AG04450 (cell line): ENCODE results near the gene ATG16L1. TPM values are rescaled to one million over a fixed set of nuclear protein-coding genes. Genes with fewer than 3 reads are reported as not detected.

Experiments used
- CTCF ChIA-PET: fragments of 300-600, 350-600 bp; formaldehyde crosslinking; extraction: SDS; loops from one replicate; lab custom pipeline; 2022; ENCODE audit warnings: antibody characterized with exemption, inconsistent platforms; lab: Charles Lee
- POLR2A ChIA-PET: fragments of 350-600 bp; formaldehyde crosslinking; extraction: SDS; loops from one replicate; lab custom pipeline; 2021; ENCODE audit warnings: antibody characterized with exemption, inconsistent platforms; lab: Yijun Ruan, JAX
- DNase-seq: peaks from one replicate; pipeline ENCODE4 v3.0.0-alpha.2; 2011; ENCODE audit warnings: low read depth, low spot score
- H3K27ac ChIP-seq: one replicate; pipeline ENCODE4 v1.5.1; 2012; ENCODE audit warnings: low read depth, low read length, control low read depth
- H3K27me3 ChIP-seq: one replicate; pipeline ENCODE4 v1.6.0; 2012; ENCODE audit warnings: low read length; ENCODE audit not compliant: control insufficient read depth, insufficient read depth
- H3K4me3 ChIP-seq: 2 replicates; pipeline ENCODE4 v1.5.1; 2011; ENCODE audit warnings: mild to moderate bottlenecking, low read depth, low read length, control low read depth
- H3K9me3 ChIP-seq: 2 replicates; pipeline ENCODE4 v1.5.1; 2012; ENCODE audit warnings: low read length; ENCODE audit not compliant: control insufficient read depth, insufficient read depth
- polyA plus RNA-seq: library from polyadenylated mRNA; depleted of rRNA; stranded (reverse); fragments of >200 nt; gene quantifications from 2 replicates; pipeline ENCODE4 v1.2.3, GENCODE V29; 2011
- TF ChIP-seq, protein P1 (sequence below): IDR thresholded peaks from 2 replicates; pipeline ENCODE4 v1.5.1; 2011; ENCODE audit warnings: low read depth, low read length, control low read depth, inconsistent platforms

Gene ATG16L1
- polyA plus RNA-seq, 1 experiment, result 32.8 TPM

DNA sequence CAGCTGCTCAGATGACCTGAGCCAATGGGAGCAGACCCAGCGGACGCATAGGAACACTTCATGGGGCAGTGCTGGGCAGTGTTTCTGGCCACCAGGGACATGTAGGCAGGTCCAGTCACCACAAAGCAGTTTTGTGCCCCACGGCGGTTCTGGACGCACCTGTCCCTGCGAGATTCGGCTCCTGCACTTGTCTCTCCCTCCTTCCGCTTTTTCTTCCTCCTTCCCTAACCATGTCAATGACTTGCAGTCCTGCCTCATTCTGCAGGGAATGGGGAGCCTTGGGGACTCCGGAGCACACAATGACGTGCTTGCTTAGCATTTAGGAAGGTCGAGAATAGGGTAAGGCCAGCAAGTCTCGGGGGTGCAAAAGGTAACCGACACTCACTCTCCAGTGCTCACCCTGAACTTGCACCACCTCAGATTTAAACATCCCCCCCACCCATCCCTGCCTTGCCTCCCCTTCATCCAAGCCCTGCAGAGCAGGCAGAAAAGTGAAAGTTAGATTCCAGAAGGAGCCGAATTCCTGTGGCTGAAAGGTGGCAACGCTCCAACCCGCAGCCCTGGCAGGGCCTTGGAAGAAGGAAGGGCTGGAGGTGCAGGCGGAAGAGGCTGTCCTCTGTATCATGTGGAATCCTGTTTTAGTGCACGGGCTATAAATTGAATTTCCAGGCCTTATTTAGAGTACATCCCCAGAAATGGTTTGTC lies 40.5 kb upstream of the ATG16L1 start:
- POLR2A ChIA-PET, result no interaction called here
- Histone ChIP-seq H3K27me3 (peaks cover 42% of the 10 kb centered on the region), H3K4me3 (peak overlapping the region; percentile 31), H3K27ac (no peak overlapping the region), H3K9me3 (no peaks in the 10 kb centered on the region; the same call in 1 of the 2 replicates)
- TF ChIP-seq, protein P1, sequence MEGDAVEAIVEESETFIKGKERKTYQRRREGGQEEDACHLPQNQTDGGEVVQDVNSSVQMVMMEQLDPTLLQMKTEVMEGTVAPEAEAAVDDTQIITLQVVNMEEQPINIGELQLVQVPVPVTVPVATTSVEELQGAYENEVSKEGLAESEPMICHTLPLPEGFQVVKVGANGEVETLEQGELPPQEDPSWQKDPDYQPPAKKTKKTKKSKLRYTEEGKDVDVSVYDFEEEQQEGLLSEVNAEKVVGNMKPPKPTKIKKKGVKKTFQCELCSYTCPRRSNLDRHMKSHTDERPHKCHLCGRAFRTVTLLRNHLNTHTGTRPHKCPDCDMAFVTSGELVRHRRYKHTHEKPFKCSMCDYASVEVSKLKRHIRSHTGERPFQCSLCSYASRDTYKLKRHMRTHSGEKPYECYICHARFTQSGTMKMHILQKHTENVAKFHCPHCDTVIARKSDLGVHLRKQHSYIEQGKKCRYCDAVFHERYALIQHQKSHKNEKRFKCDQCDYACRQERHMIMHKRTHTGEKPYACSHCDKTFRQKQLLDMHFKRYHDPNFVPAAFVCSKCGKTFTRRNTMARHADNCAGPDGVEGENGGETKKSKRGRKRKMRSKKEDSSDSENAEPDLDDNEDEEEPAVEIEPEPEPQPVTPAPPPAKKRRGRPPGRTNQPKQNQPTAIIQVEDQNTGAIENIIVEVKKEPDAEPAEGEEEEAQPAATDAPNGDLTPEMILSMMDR, result no peak
- peak; percentile 82 for DNase-seq
- CTCF ChIA-PET, result interaction anchor here (1.0 to 2.1 kb wide), 2 partner anchors 40 to 358 kb away, joined by 4 to 9 read pairs; partner anchors contain the start of gene ATG16L1

GRCh38 chr2:233211548-233211895 lies 40.0 kb upstream of the ATG16L1 start:
- TF ChIP-seq, protein P1, result no peak
- Histone ChIP-seq H3K27me3 (peaks cover 40% of the 10 kb centered on the region), H3K4me3 (no peak overlapping the region), H3K27ac (no peak overlapping the region), H3K9me3 (no peaks in the 10 kb centered on the region; the same call in 1 of the 2 replicates)
- DNase-seq, result no peak
- CTCF ChIA-PET, result no interaction called here
- POLR2A ChIA-PET, result no interaction called here

- no peaks in the 10 kb centered on the region; the same call in 1 of the 2 replicates for H3K9me3 ChIP-seq
- POLR2A ChIA-PET, result interaction anchor here (0.7 kb wide), 1 partner anchor 11 kb away, joined by 4 read pairs; no protein-coding TSS in a partner anchor
- no peak for DNase-seq
- no peak overlapping the region for H3K4me3 ChIP-seq
- peaks cover 30% of the 10 kb centered on the region for H3K27me3 ChIP-seq
- CTCF ChIA-PET, result no interaction called here
- H3K27ac ChIP-seq, result no peak overlapping the region
- TF ChIP-seq, protein P1, result no peak
Measured at GRCh38 chr2:233213011-233213410, 38.5 kb upstream of the ATG16L1 start.

DNA sequence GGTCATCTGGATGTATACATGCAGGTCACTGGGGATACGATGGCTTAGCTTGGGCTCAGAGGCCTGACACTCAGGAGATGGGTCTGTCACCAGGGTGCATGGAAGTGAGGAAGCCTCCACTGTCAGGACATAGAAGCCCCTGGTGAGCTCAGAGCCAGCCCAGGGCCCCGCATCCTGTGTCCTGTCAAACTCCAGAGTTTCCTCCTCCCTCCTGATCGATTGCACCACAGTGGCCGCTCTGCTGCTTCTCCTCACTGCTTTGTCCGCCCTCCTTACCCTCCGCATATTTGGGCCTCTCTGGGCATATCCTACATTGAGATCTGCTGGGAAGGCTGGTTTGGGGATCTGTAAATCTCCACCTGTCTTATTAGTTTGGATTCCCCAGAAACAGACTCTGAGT lies 37.5 kb upstream of the ATG16L1 start:
- Histone ChIP-seq H3K27me3 (peaks cover 20% of the 10 kb centered on the region), H3K9me3 (no peaks in the 10 kb centered on the region; the same call in 1 of the 2 replicates), H3K4me3 (no peak overlapping the region), H3K27ac (no peak overlapping the region)
- DNase-seq, result no peak
- ChIA-PET CTCF (no interaction called here), POLR2A (no interaction called here)
- TF ChIP-seq, protein P1, result no peak

GRCh38 chr2:233217892-233218377 lies 33.5 kb upstream of the ATG16L1 start:
- ChIA-PET POLR2A (no interaction called here), CTCF (interaction anchor here (1.1 kb wide), 1 partner anchor 33 kb away, joined by 4 read pairs; no protein-coding TSS in a partner anchor)
- H3K27ac ChIP-seq, result no peak overlapping the region
- DNase-seq, result no peak
- TF ChIP-seq, protein P1, result no peak
- H3K4me3 ChIP-seq, result no peak overlapping the region
- peaks cover 5% of the 10 kb centered on the region for H3K27me3 ChIP-seq
- no peaks in the 10 kb centered on the region; the same call in 1 of the 2 replicates for H3K9me3 ChIP-seq
